DOHH2 (cell line): ENCODE data around the gene C1QTNF1.

Experiments
- H3F3A ChIP-seq: fragments of 200-600 bp; sonication (generic), shearing (Covaris generic); 2 replicates; pipeline ENCODE4 v1.6.0; 2016; ENCODE audit warnings: antibody characterized with exemption, mild to moderate bottlenecking; ENCODE audit not compliant: control insufficient read depth, insufficient read depth
- H3K27ac ChIP-seq: fragments of 200-600 bp; sonication (generic); 2 replicates; pipeline ENCODE4 v1.5.1; 2014; ENCODE audit warnings: low read depth, mild to moderate bottlenecking, low read length, moderate library complexity
- H3K27me3 ChIP-seq: fragments of 200-600 bp; sonication (generic); 2 replicates; pipeline ENCODE4 v1.6.1; 2014; ENCODE audit warnings: mild to moderate bottlenecking, low read length, mixed read lengths; ENCODE audit not compliant: control insufficient read depth
- H3K36me3 ChIP-seq: fragments of 200-600 bp; sonication (generic); 2 replicates; pipeline ENCODE4 v1.6.1; 2014; ENCODE audit warnings: mild to moderate bottlenecking, low read length, moderate library complexity, mixed read lengths; ENCODE audit not compliant: control insufficient read depth
- H3K4me1 ChIP-seq: fragments of 200-600 bp; sonication (generic); 2 replicates; pipeline ENCODE4 v1.6.1; 2014; ENCODE audit warnings: mild to moderate bottlenecking, low read length, mixed read lengths; ENCODE audit not compliant: control insufficient read depth
- H3K4me2 ChIP-seq: fragments of 200-600 bp; sonication (generic); 2 replicates; pipeline ENCODE4 v1.6.0; 2014; ENCODE audit warnings: mild to moderate bottlenecking, low read length, moderate library complexity
- H3K4me3 ChIP-seq: fragments of 200-600 bp; sonication (generic); 2 replicates; pipeline ENCODE4 v1.5.1; 2014; ENCODE audit warnings: mild to moderate bottlenecking, low read length, mixed read lengths
- H3K79me2 ChIP-seq: fragments of 200-600 bp; sonication (generic); 2 replicates; pipeline ENCODE4 v1.6.1; 2014; ENCODE audit warnings: mild to moderate bottlenecking, low read length, mixed read lengths; ENCODE audit not compliant: control insufficient read depth
- H3K9me2 ChIP-seq: fragments of 200-600 bp; sonication (generic); replicated peaks from 2 replicates; pipeline ENCODE4 v1.6.1; 2014; ENCODE audit warnings: mild to moderate bottlenecking, low read length, mixed read lengths; ENCODE audit not compliant: control insufficient read depth
- H3K9me3 ChIP-seq: fragments of 200-600 bp; sonication (generic); 2 replicates; pipeline ENCODE4 v1.6.1; 2014; ENCODE audit warnings: antibody characterized with exemption, low read length, mixed read lengths; ENCODE audit not compliant: control insufficient read depth, insufficient read depth
- H4K20me1 ChIP-seq: fragments of 200-600 bp; sonication (generic); 2 replicates; pipeline ENCODE4 v1.6.0; 2014; ENCODE audit warnings: low read depth, mild to moderate bottlenecking, antibody characterized with exemption, low read length, moderate library complexity; ENCODE audit not compliant: control insufficient read depth, insufficient read depth
- EZH2phosphoT487 ChIP-seq: fragments of 200-600 bp; sonication (generic); IDR thresholded peaks from 2 replicates; pipeline ENCODE4 v1.6.1; 2017; ENCODE audit warnings: borderline replicate concordance, mild to moderate bottlenecking, antibody characterized with exemption, low read length, moderate library complexity, mixed read lengths
- TF ChIP-seq, protein P1 (sequence below): fragments of 200-600 bp; sonication (generic); IDR thresholded peaks from one replicate; pipeline ENCODE4 v1.5.1; 2014; ENCODE audit warnings: antibody characterized with exemption, mild to moderate bottlenecking, low read depth, low read length; ENCODE audit not compliant: poor library complexity, severe bottlenecking

Gene C1QTNF1

DNA sequence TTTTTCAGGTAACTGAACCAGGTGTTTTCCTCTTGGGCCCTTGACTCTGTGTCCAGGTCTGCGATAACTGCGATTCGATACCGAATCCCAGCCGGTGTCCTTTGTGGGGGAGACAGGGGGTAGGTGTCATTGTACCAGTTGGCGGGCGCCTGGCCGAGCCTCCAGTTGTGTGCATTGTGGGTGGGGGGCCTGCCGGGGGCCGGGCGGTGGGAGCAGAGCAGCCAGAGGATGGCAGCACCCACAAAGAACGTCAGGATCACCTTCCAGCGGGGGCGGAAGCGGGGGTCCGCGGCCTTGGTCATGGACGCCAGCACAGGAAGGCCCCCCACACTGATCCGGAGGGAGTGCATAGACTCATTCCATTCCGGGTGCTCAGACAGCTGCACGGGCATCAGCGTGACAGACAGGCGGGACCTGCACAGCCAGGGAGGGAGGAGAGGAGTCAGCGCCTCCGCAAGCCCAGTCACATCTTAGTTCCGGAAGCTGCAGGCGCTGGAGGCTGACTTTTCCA is 26.7 kb upstream of the C1QTNF1 start:
- Histone ChIP-seq H3K27ac (no peak overlapping the region), H3K27me3 (no peaks in the 10 kb centered on the region), H3K4me1 (no peaks in the 10 kb centered on the region), H3K79me2 (peaks cover 26% of the 10 kb centered on the region), H3F3A (no peaks in the 10 kb centered on the region), H3K4me2 (no peak overlapping the region), H3K4me3 (no peak overlapping the region), H3K9me2 (no peaks in the 10 kb centered on the region), H4K20me1 (peaks cover 4% of the 10 kb centered on the region; the same call in 1 of the 2 replicates), H3K9me3 (no peaks in the 10 kb centered on the region), H3K36me3 (peaks cover 43% of the 10 kb centered on the region)
- no peak for TF ChIP-seq EZH2phosphoT487
- TF ChIP-seq, protein P1, sequence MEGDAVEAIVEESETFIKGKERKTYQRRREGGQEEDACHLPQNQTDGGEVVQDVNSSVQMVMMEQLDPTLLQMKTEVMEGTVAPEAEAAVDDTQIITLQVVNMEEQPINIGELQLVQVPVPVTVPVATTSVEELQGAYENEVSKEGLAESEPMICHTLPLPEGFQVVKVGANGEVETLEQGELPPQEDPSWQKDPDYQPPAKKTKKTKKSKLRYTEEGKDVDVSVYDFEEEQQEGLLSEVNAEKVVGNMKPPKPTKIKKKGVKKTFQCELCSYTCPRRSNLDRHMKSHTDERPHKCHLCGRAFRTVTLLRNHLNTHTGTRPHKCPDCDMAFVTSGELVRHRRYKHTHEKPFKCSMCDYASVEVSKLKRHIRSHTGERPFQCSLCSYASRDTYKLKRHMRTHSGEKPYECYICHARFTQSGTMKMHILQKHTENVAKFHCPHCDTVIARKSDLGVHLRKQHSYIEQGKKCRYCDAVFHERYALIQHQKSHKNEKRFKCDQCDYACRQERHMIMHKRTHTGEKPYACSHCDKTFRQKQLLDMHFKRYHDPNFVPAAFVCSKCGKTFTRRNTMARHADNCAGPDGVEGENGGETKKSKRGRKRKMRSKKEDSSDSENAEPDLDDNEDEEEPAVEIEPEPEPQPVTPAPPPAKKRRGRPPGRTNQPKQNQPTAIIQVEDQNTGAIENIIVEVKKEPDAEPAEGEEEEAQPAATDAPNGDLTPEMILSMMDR = no peak

DNA sequence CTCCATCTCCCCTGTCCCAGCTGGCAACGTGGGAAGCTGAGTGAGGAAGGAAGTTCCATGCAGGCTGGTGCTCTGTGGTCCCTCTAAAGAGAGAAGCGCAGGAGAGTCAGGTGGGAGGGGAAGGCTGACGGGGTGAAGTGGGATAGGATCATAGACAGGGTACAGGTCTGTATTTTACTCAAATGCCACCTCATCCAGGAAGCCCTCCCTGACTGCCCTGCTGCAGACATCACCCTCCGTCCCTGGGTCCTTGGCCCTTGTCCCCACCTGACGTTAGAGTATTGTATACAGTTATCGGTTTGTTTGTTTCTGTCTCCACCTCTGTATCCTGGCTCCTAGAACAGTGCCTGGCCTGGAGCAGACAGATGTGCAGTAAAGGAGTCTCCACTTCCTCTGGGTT is 26.1 kb upstream of the C1QTNF1 start:
- Histone ChIP-seq H3K79me2 (peaks cover 30% of the 10 kb centered on the region), H3K27me3 (no peaks in the 10 kb centered on the region), H3K36me3 (peaks cover 37% of the 10 kb centered on the region), H3K9me3 (no peaks in the 10 kb centered on the region), H4K20me1 (peaks cover 2% of the 10 kb centered on the region; the same call in 1 of the 2 replicates), H3F3A (no peaks in the 10 kb centered on the region), H3K4me3 (no peak overlapping the region), H3K27ac (no peak overlapping the region), H3K9me2 (no peaks in the 10 kb centered on the region), H3K4me2 (no peak overlapping the region), H3K4me1 (no peaks in the 10 kb centered on the region)
- TF ChIP-seq EZH2phosphoT487 = no peak
- TF ChIP-seq, protein P1 = no peak

DNA sequence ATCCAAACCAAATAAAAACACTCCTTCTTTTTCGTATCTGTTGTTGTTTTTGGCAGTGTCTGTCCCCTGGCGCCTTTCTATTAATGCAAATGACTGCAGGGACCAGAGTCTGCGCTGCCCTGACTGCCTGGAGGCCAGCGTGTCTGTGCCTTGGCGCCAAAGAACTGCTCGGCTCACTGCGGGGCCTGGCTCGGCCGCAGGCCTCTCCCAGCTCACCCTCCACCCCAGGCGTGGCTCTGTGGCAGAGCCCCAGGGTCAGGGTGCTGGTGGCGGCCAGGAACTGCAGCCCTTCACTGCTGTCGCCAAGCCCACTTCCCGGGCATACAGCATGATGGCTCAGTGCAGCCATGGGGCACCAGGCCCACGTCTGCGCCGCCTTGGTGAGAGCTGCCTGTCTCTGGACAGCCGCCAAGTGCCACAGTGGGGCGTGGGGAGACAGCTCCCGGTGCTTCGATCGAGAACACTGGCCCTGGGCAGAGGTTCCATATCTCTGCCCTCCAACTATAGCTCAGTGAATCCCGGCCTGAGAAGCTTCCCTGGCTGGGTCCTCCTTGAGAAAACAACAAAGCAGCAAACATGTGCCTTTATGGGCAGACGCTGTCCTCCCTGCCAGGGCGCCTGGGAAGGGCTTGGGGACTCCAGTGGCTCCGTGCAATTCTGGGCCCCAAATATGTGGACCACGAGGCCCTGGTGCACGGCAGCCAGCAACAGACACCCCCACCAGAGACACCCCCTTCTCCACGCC is 25.5 kb upstream of the C1QTNF1 start:
- no peak for TF ChIP-seq EZH2phosphoT487
- TF ChIP-seq, protein P1 = no peak
- H3K79me2 ChIP-seq = peaks cover 35% of the 10 kb centered on the region
- no peaks in the 10 kb centered on the region for H3K9me3 ChIP-seq
- no peaks in the 10 kb centered on the region for H3K27me3 ChIP-seq
- H3K36me3 ChIP-seq = peaks cover 33% of the 10 kb centered on the region
- no peaks in the 10 kb centered on the region for H3F3A ChIP-seq
- no peak overlapping the region for H3K27ac ChIP-seq
- H3K4me2 ChIP-seq = no peak overlapping the region
- no peak overlapping the region for H3K4me3 ChIP-seq
- H3K9me2 ChIP-seq = no peaks in the 10 kb centered on the region
- no peaks in the 10 kb centered on the region for H4K20me1 ChIP-seq
- no peaks in the 10 kb centered on the region for H3K4me1 ChIP-seq
